ENCODE data around the gene PTPRD.

The PTPRD gene

GRCh38 chr9:8494571-8494970 is 2118.2 kb downstream of the PTPRD start:
- Histone ChIP-seq H3K27me3 (ENCODE audit: insufficient read depth, low read length) (no peaks in the 10 kb centered on the region), H3K27ac (ENCODE audit: low read depth, low read length) (no peak overlapping the region), H3K36me3 (ENCODE audit: insufficient read depth, low read length) (no peaks in the 10 kb centered on the region), H3K4me1 (ENCODE audit: control insufficient read depth, insufficient read depth, low read length, unreplicated experiment) (no peaks in the 10 kb centered on the region), H3K4me3 (ENCODE audit: low read depth, low read length) (no peak overlapping the region), H3K79me2 (ENCODE audit: control insufficient read depth, insufficient read depth, low read length, unreplicated experiment) (no peaks in the 10 kb centered on the region), H2AFZ (ENCODE audit: low read length, unreplicated experiment) (no peak overlapping the region)

- Histone ChIP-seq H3K4me3 (ENCODE audit: low read depth, low read length) (no peak overlapping the region), H2AFZ (ENCODE audit: low read length, unreplicated experiment) (no peak overlapping the region), H3K27ac (ENCODE audit: low read depth, low read length) (no peak overlapping the region), H3K4me1 (ENCODE audit: control insufficient read depth, insufficient read depth, low read length, unreplicated experiment) (no peaks in the 10 kb centered on the region), H3K27me3 (ENCODE audit: insufficient read depth, low read length) (no peaks in the 10 kb centered on the region), H3K79me2 (ENCODE audit: control insufficient read depth, insufficient read depth, low read length, unreplicated experiment) (no peaks in the 10 kb centered on the region), H3K36me3 (ENCODE audit: insufficient read depth, low read length) (no peaks in the 10 kb centered on the region)
These were observed 2120.1 kb downstream of the PTPRD start for GRCh38 chr9:8492679-8493078.

- no peaks in the 10 kb centered on the region for H3K36me3 ChIP-seq (ENCODE audit: insufficient read depth, low read length)
- H3K79me2 ChIP-seq (ENCODE audit: control insufficient read depth, insufficient read depth, low read length, unreplicated experiment): no peaks in the 10 kb centered on the region
- no peak overlapping the region for H3K4me3 ChIP-seq (ENCODE audit: low read depth, low read length)
- H3K4me1 ChIP-seq (ENCODE audit: control insufficient read depth, insufficient read depth, low read length, unreplicated experiment): no peaks in the 10 kb centered on the region
- H2AFZ ChIP-seq (ENCODE audit: low read length, unreplicated experiment): no peak overlapping the region
- H3K27me3 ChIP-seq (ENCODE audit: insufficient read depth, low read length): no peaks in the 10 kb centered on the region
- no peak overlapping the region for H3K27ac ChIP-seq (ENCODE audit: low read depth, low read length)
These were observed 2120.8 kb downstream of the PTPRD start for GRCh38 chr9:8492024-8492423.

GRCh38 chr9:8491563-8491962 is 2121.2 kb downstream of the PTPRD start:
- Histone ChIP-seq H2AFZ (ENCODE audit: low read length, unreplicated experiment) (no peak overlapping the region), H3K79me2 (ENCODE audit: control insufficient read depth, insufficient read depth, low read length, unreplicated experiment) (no peaks in the 10 kb centered on the region), H3K36me3 (ENCODE audit: insufficient read depth, low read length) (no peaks in the 10 kb centered on the region), H3K4me3 (ENCODE audit: low read depth, low read length) (no peak overlapping the region), H3K27me3 (ENCODE audit: insufficient read depth, low read length) (no peaks in the 10 kb centered on the region), H3K27ac (ENCODE audit: low read depth, low read length) (no peak overlapping the region), H3K4me1 (ENCODE audit: control insufficient read depth, insufficient read depth, low read length, unreplicated experiment) (no peaks in the 10 kb centered on the region)

GRCh38 chr9:8489835-8490234 is 2123.0 kb downstream of the PTPRD start:
- no peak overlapping the region for H3K4me3 ChIP-seq (ENCODE audit: low read depth, low read length)
- no peak overlapping the region for H3K27ac ChIP-seq (ENCODE audit: low read depth, low read length)
- no peaks in the 10 kb centered on the region for H3K4me1 ChIP-seq (ENCODE audit: control insufficient read depth, insufficient read depth, low read length, unreplicated experiment)
- H3K79me2 ChIP-seq (ENCODE audit: control insufficient read depth, insufficient read depth, low read length, unreplicated experiment): no peaks in the 10 kb centered on the region
- no peaks in the 10 kb centered on the region for H3K27me3 ChIP-seq (ENCODE audit: insufficient read depth, low read length)
- no peak overlapping the region for H2AFZ ChIP-seq (ENCODE audit: low read length, unreplicated experiment)
- no peaks in the 10 kb centered on the region for H3K36me3 ChIP-seq (ENCODE audit: insufficient read depth, low read length)

- Histone ChIP-seq H3K36me3 (ENCODE audit: insufficient read depth, low read length) (no peaks in the 10 kb centered on the region), H3K4me1 (ENCODE audit: control insufficient read depth, insufficient read depth, low read length, unreplicated experiment) (no peaks in the 10 kb centered on the region), H3K27me3 (ENCODE audit: insufficient read depth, low read length) (no peaks in the 10 kb centered on the region), H3K27ac (ENCODE audit: low read depth, low read length) (no peak overlapping the region), H3K79me2 (ENCODE audit: control insufficient read depth, insufficient read depth, low read length, unreplicated experiment) (no peaks in the 10 kb centered on the region), H2AFZ (ENCODE audit: low read length, unreplicated experiment) (no peak overlapping the region), H3K4me3 (ENCODE audit: low read depth, low read length) (no peak overlapping the region)
These were observed 2126.7 kb downstream of the PTPRD start for GRCh38 chr9:8486095-8486494.

- H3K4me1 ChIP-seq (ENCODE audit: control insufficient read depth, insufficient read depth, low read length, unreplicated experiment): no peaks in the 10 kb centered on the region
- no peak overlapping the region for H3K27ac ChIP-seq (ENCODE audit: low read depth, low read length)
- no peaks in the 10 kb centered on the region for H3K27me3 ChIP-seq (ENCODE audit: insufficient read depth, low read length)
- no peak overlapping the region for H3K4me3 ChIP-seq (ENCODE audit: low read depth, low read length)
- H3K79me2 ChIP-seq (ENCODE audit: control insufficient read depth, insufficient read depth, low read length, unreplicated experiment): no peaks in the 10 kb centered on the region
- no peak overlapping the region for H2AFZ ChIP-seq (ENCODE audit: low read length, unreplicated experiment)
- no peaks in the 10 kb centered on the region for H3K36me3 ChIP-seq (ENCODE audit: insufficient read depth, low read length)
These were observed 2128.1 kb downstream of the PTPRD start for GRCh38 chr9:8484597-8485191.

GRCh38 chr9:8477450-8477849 is 2135.4 kb downstream of the PTPRD start:
- no peak overlapping the region for H3K4me3 ChIP-seq (ENCODE audit: low read depth, low read length)
- no peaks in the 10 kb centered on the region for H3K36me3 ChIP-seq (ENCODE audit: insufficient read depth, low read length)
- no peak overlapping the region for H3K27ac ChIP-seq (ENCODE audit: low read depth, low read length)
- H3K27me3 ChIP-seq (ENCODE audit: insufficient read depth, low read length): no peaks in the 10 kb centered on the region
- no peak overlapping the region for H2AFZ ChIP-seq (ENCODE audit: low read length, unreplicated experiment)
- no peaks in the 10 kb centered on the region for H3K79me2 ChIP-seq (ENCODE audit: control insufficient read depth, insufficient read depth, low read length, unreplicated experiment)
- H3K4me1 ChIP-seq (ENCODE audit: control insufficient read depth, insufficient read depth, low read length, unreplicated experiment): no peaks in the 10 kb centered on the region

- Histone ChIP-seq H3K36me3 (ENCODE audit: insufficient read depth, low read length) (no peaks in the 10 kb centered on the region), H2AFZ (ENCODE audit: low read length, unreplicated experiment) (no peak overlapping the region), H3K27me3 (ENCODE audit: insufficient read depth, low read length) (no peaks in the 10 kb centered on the region), H3K4me3 (ENCODE audit: low read depth, low read length) (no peak overlapping the region), H3K79me2 (ENCODE audit: control insufficient read depth, insufficient read depth, low read length, unreplicated experiment) (no peaks in the 10 kb centered on the region), H3K4me1 (ENCODE audit: control insufficient read depth, insufficient read depth, low read length, unreplicated experiment) (no peaks in the 10 kb centered on the region), H3K27ac (ENCODE audit: low read depth, low read length) (no peak overlapping the region)
These were observed 2137.9 kb downstream of the PTPRD start for GRCh38 chr9:8474937-8475336.

GRCh38 chr9:8473244-8474020 is 2139.4 kb downstream of the PTPRD start:
- H3K27ac ChIP-seq (ENCODE audit: low read depth, low read length): no peak overlapping the region
- H3K4me1 ChIP-seq (ENCODE audit: control insufficient read depth, insufficient read depth, low read length, unreplicated experiment): no peaks in the 10 kb centered on the region
- no peaks in the 10 kb centered on the region for H3K27me3 ChIP-seq (ENCODE audit: insufficient read depth, low read length)
- no peaks in the 10 kb centered on the region for H3K36me3 ChIP-seq (ENCODE audit: insufficient read depth, low read length)
- H3K79me2 ChIP-seq (ENCODE audit: control insufficient read depth, insufficient read depth, low read length, unreplicated experiment): no peaks in the 10 kb centered on the region
- no peak overlapping the region for H2AFZ ChIP-seq (ENCODE audit: low read length, unreplicated experiment)
- H3K4me3 ChIP-seq (ENCODE audit: low read depth, low read length): no peak overlapping the region

GRCh38 chr9:8468045-8468637 is 2144.7 kb downstream of the PTPRD start:
- Histone ChIP-seq H3K79me2 (ENCODE audit: control insufficient read depth, insufficient read depth, low read length, unreplicated experiment) (no peaks in the 10 kb centered on the region), H3K27ac (ENCODE audit: low read depth, low read length) (no peak overlapping the region), H3K4me3 (ENCODE audit: low read depth, low read length) (no peak overlapping the region), H3K27me3 (ENCODE audit: insufficient read depth, low read length) (no peaks in the 10 kb centered on the region), H3K4me1 (ENCODE audit: control insufficient read depth, insufficient read depth, low read length, unreplicated experiment) (no peaks in the 10 kb centered on the region), H2AFZ (ENCODE audit: low read length, unreplicated experiment) (no peak overlapping the region), H3K36me3 (ENCODE audit: insufficient read depth, low read length) (no peaks in the 10 kb centered on the region)
